Lower leg skin (tissue), 4 donors: ENCODE measurements around the gene RAB11FIP5. TPM values are rescaled to one million over a fixed set of nuclear protein-coding genes. Genes with fewer than 3 reads are reported as not detected.

Source experiments
- DNase-seq, 2 donors: peaks; one replicate each; pipeline ENCODE4 v3.0.0-alpha.2; 2019; ENCODE audit warnings: low spot score in 2 of 2
- H3K4me3 ChIP-seq: fragments of 200-600 bp; sonication (generic); 2 replicates; pipeline ENCODE4 v1.5.1; 2017; ENCODE audit warnings: mild to moderate bottlenecking, low read depth; ENCODE audit not compliant: poor library complexity, severe bottlenecking
- POLR2A ChIP-seq, 2 donors: fragments of 450-650 bp; IDR thresholded peaks; one replicate each; pipeline ENCODE4 v1.6.1; 2016 to 2017; ENCODE audit warnings: antibody characterized with exemption in 2 of 2, mild to moderate bottlenecking in 1 of 2, moderate library complexity in 1 of 2
- WGBS, 2 donors: methylation state at CpG; one replicate each; pipeline ENCODE4 v1.1.5; 2018; 5-methylcytosine and 5-hydroxymethylcytosine counted together
- intact Hi-C: fragments of 100-400 bp; cut with DNase I; formaldehyde crosslinking; loops from one replicate; pipeline ENCODE4 v1.15.0; 2023; ENCODE audit warnings: low total_unique reads
- total RNA-seq, 4 donors: library from RNA; depleted of rRNA; stranded (reverse); fragments of >200 nt; gene quantifications; one replicate each; pipeline ENCODE4 v1.1.0, GENCODE V29; 2016
- TF ChIP-seq, protein P1 (sequence below), 3 donors: fragments of 450-650 bp; IDR thresholded peaks; one replicate each; pipeline ENCODE4 v1.5.1; 2016; ENCODE audit warnings: antibody characterized with exemption in 3 of 3, mild to moderate bottlenecking in 3 of 3, moderate library complexity in 2 of 3

RAB11FIP5 gene
- total RNA-seq, 4 donors from 2014 or later = 35.7 to 43.7 (median 42.0) TPM

- TF ChIP-seq, protein P1, sequence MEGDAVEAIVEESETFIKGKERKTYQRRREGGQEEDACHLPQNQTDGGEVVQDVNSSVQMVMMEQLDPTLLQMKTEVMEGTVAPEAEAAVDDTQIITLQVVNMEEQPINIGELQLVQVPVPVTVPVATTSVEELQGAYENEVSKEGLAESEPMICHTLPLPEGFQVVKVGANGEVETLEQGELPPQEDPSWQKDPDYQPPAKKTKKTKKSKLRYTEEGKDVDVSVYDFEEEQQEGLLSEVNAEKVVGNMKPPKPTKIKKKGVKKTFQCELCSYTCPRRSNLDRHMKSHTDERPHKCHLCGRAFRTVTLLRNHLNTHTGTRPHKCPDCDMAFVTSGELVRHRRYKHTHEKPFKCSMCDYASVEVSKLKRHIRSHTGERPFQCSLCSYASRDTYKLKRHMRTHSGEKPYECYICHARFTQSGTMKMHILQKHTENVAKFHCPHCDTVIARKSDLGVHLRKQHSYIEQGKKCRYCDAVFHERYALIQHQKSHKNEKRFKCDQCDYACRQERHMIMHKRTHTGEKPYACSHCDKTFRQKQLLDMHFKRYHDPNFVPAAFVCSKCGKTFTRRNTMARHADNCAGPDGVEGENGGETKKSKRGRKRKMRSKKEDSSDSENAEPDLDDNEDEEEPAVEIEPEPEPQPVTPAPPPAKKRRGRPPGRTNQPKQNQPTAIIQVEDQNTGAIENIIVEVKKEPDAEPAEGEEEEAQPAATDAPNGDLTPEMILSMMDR (IDR thresholded peaks at IDR 0.05) = no peak
- TF ChIP-seq POLR2A (IDR thresholded peaks at IDR 0.05) = no peak
- intact Hi-C loops = no loop called here
- WGBS, 2 donors = 85 to 91% methylated on average over 2 to 4 of the region's 6 CpGs
- no peak overlapping the region for H3K4me3 ChIP-seq
- no peak for DNase-seq
Observed at GRCh38 chr2:73050121-73050545, 62.6 kb downstream of the RAB11FIP5 start.

- DNase-seq = no peak
- 86 to 90% methylated on average over 12 of the region's 12 CpGs for WGBS, 2 donors
- TF ChIP-seq POLR2A (IDR thresholded peaks at IDR 0.05) = no peak
- TF ChIP-seq, protein P1 (IDR thresholded peaks at IDR 0.05) = no peak
- H3K4me3 ChIP-seq = no peak overlapping the region
- intact Hi-C loops = no loop called here
Observed at GRCh38 chr2:73043929-73044832, 68.6 kb downstream of the RAB11FIP5 start.

GRCh38 chr2:73043276-73043675, 69.5 kb downstream of the RAB11FIP5 start:
- TF ChIP-seq, protein P1 (IDR thresholded peaks at IDR 0.05) = no peak
- no peak for TF ChIP-seq POLR2A (IDR thresholded peaks at IDR 0.05)
- DNase-seq = no peak
- WGBS, 2 donors = 82 to 86% methylated on average over 5 of the region's 5 CpGs
- intact Hi-C loops = no loop called here
- no peak overlapping the region for H3K4me3 ChIP-seq

- DNase-seq = no peak
- TF ChIP-seq POLR2A (IDR thresholded peaks at IDR 0.05) = no peak
- TF ChIP-seq, protein P1 (IDR thresholded peaks at IDR 0.05) = no peak
- 91 to 94% methylated on average over 6 of the region's 6 CpGs for WGBS, 2 donors
- H3K4me3 ChIP-seq = no peak overlapping the region
- intact Hi-C loops = no loop called here
Observed at GRCh38 chr2:73037947-73038585, 74.7 kb downstream of the RAB11FIP5 start.

GRCh38 chr2:73036766-73037165, 76.0 kb downstream of the RAB11FIP5 start:
- WGBS, 2 donors = 89 to 96% methylated on average over 11 of the region's 11 CpGs
- TF ChIP-seq POLR2A (IDR thresholded peaks at IDR 0.05) = no peak
- TF ChIP-seq, protein P1 (IDR thresholded peaks at IDR 0.05) = no peak
- intact Hi-C loops = no loop called here
- H3K4me3 ChIP-seq = no peak overlapping the region
- no peak for DNase-seq
